NCI-H1092 treated with DMSO at 0.1 percent for 48 hours (cell line): ENCODE data around the gene COL7A1.

Experiments used
- DNase-seq: peaks from one replicate; lab custom pipeline; 2025; lab: John Stamatoyannopoulos, UW

COL7A1 gene

DNA sequence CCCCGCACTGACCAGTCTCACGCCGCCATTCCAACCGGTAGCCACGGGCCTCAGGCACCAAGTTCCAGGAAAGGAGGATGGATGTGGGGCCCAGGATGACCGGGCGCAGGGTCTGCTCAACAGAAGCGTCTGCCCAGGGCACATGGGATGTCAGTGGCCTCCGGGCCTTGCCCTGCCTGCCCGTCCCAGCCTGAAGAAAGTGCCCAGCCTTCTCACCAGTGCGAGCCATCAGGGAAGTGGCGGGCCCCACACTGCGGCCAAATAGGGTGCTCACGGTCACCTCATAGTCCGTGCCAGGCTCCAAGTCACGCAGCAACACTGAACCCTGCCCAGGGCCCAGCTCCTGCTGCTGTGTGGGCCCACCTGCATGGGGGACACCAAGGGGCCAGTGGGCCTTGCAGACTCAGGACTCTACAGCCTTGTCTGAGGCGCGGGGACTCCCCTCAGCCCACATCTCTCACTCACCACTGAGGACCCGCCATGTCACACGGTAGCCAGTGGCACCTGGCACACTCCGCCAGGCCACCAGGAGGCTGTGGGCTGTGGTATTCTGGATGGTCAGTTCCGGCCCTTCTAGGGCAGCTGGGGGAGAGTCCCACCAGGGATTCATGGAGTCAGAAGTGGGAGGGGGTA lies 3.1 kb downstream of the COL7A1 start:
- no peak for DNase-seq

DNA sequence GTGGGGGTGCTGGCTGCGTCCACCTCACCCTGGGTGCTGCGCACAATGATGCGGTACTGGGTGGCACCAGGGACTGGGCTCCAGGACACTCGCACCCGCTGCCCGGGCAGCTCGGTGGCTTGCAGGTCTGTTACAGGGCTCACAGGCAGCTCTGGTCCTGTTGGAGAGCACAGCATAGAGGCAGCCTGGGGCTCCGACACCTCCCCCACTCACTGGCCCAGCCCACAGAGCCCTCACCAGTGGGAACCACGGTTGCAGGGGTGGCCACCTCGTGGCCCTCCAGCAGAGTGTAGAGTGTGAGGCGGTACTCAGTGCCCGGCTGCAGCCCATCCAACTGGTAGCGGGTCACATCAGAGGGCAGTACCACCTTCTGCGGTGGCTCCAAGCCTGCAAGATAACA lies 3.7 kb downstream of the COL7A1 start:
- DNase-seq: no peak

DNA sequence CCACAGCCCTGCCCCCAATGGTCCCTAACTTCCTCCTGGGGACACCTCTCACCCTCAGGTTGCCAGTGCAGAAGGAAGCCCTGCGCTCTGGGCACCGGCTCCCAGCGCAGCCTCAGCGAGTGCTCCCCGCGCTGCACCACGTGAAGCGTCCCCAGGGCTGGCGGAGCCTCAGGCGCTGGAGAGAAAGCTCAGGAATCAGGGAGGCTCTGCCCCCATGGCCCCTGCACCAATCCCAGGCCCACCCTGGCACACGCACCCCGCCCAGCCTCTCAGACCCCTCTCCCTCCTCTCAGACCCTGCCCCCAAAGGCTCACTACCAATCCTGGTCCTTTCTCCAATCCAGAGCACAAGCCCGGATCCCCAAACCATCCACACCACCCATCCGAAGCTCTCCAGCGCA lies 6.9 kb downstream of the COL7A1 start:
- no peak for DNase-seq

- no peak for DNase-seq
Measured at GRCh38 chr3:48587686-48588085, 7.4 kb downstream of the COL7A1 start.

DNA sequence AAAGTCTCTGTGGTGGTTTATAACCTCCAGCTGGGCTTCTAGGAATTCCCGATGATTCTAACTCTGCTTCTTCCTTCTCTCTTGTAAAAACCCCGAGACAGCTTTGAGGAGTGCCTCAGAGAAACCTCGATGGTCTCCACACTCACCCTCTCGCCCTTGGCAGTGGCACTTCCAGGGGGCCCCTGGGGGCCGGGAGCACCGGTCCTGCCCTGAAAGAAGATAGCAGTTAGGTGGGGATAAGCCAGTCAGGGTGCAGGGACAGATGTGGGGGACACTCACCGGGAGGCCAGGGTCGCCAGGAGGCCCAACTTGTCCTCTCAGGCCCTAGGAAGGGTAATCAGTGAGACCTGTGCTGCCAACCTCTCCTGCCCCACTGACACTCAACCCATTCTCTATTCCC lies 9.7 kb downstream of the COL7A1 start:
- no peak for DNase-seq

DNA sequence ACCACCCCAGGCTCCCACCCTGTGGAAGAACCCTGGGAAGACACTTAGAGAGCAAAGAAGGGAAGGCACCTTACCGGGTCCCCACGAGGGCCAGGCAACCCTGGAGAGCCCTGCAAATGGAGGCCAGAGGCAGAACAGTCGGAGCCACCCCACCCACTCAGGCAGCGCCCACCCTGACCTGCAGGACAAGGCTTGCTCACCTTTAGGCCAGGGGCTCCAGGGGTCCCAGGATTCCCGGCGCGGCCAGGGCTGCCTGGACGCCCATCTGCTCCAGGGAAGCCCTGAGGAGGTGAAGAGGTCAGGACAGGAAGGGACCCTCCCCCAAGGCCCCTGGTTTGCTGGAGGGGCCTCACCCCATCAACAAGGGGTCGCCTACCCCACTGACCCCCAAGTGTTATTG lies 10.3 kb downstream of the COL7A1 start:
- no peak for DNase-seq

- no peak for DNase-seq
Measured at GRCh38 chr3:48581621-48582481, 13.3 kb downstream of the COL7A1 start.

DNA sequence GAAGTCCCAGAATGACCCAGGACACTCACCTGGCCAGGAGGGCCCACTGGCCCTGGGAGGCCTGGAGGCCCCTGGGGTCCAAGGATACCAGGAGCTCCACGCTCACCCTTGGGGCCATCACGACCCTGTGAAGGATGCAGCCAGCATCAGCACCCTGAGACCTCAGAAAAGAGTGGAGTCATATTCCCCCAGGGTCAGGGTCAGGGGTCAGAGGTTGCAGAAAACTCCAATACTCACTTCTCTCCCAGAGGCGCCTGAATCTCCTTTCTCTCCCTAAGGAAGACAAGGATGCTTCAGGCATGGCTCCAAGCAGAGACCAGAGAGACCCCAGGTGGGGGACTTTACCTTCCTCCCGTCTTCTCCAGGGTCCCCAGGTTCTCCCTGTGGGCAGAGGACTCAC lies 18.5 kb downstream of the COL7A1 start:
- DNase-seq: no peak

DNA sequence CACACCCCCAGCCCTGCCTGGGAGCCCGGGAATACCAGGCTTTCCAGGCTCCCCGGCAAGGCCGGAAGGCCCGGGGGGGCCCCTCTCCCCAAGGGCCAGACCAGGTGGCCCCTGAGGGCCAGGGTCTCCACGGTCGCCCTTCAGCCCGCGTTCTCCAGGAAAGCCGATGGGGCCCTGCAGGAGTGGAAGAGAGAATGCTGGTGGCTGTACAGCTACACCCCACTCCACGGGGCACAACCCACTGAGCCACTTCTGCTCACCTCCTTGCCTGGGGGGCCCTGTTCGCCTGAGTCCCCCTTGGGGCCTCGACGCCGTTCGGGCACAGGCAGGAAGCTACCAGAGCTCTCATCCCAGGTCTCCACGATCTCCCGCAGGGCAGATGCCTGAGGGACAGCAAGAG lies 19.8 kb downstream of the COL7A1 start:
- DNase-seq: no peak

DNA sequence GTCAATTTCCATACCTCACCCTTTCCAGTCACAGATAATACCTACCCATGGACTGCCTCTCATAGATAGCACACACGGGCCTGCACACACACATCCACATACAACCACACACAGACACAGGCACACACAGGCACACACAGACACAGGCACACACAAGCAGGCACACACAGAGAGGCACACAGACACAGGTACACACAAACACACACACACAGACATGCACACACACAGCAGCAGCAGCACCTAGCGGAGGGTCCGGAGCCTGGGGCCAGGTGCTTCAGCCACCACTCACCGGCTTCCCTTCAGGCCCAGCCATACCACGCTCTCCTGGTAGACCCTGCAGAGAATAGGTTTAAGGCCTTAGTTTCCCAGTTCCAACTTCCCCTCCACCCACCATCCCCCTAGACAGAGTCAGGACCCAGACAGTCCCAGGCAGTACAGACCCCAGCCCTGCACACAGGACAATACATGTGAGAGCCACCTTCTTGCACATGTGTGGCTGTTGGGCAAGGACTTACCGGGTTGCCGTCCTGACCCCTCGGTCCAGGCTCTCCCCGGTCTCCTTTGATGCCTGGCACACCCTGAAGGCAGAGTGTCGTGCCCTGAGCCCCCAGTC lies 21.1 kb downstream of the COL7A1 start:
- no peak for DNase-seq

GRCh38 chr3:48572517-48572916 lies 22.6 kb downstream of the COL7A1 start:
- DNase-seq: no peak

- DNase-seq: no peak
Measured at GRCh38 chr3:48571938-48572337, 23.2 kb downstream of the COL7A1 start.

- no peak for DNase-seq
Measured at GRCh38 chr3:48569808-48570450, 25.2 kb downstream of the COL7A1 start.

GRCh38 chr3:48569400-48569799 lies 25.7 kb downstream of the COL7A1 start:
- no peak for DNase-seq

GRCh38 chr3:48568476-48568875 lies 26.7 kb downstream of the COL7A1 start:
- no peak for DNase-seq

DNA sequence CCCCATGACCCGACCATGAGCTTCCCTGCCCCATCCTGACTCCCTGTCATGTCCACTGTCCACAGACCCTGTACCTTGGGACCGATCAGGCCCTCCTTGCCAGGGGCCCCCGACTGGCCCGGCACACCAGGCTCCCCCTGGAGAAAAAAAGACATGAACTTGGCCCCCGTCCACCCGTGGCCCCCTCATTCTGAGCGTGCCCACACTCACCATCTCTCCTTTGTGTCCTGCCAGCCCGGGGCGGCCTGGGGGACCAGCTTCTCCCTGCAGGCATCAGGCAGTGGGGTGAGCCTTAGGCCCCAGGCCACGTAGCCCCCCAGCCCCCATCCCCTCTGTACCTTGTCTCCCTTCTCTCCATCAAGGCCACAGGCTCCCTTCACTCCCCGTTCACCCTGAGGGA lies 27.6 kb downstream of the COL7A1 start:
- no peak for DNase-seq

GRCh38 chr3:48567090-48567489 lies 28.0 kb downstream of the COL7A1 start:
- no peak for DNase-seq

- DNase-seq: no peak
Measured at GRCh38 chr3:48566401-48566760, 28.7 kb downstream of the COL7A1 start.

DNA sequence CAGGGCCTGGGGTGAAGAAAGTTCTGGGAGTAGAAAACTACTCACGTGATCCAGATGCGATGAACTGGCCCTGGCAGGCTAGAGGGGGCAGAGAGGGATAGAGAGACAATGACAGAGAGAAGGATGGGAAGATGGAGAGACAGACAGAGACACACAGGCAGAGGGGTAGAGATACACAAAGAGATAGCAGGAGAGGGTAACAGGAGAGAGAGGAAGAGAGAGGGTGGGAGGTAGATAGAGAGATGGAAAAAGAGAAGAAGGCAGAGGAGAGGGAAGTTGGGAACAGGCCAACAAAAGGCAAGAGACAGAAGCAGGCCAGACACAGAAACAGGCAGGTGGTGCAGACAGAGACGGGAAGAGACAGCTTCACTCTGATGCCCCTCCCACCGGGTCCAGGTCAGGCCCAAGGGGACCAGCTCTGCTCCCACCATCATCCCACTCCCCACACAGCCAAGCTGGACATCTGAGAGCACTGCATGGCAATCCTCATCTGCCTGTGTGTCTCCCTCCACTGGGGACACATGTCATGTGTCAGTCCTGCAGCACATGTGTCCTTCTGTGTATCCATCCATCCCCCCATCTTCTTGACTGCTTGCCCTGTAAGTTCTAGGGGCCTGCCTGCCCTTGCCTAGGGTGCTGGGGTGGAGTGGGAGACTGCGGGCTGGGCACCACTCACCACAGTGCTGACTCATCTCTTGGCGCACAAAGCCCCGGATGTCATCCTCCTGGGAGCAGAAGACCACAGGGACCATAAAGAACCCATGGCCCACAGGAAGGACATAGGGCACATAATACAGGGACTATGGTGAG lies 29.3 kb downstream of the COL7A1 start:
- DNase-seq: no peak

GRCh38 chr3:48565186-48565585 lies 29.9 kb downstream of the COL7A1 start:
- no peak for DNase-seq

GRCh38 chr3:48564667-48565066 lies 30.5 kb downstream of the COL7A1 start:
- no peak for DNase-seq

GRCh38 chr3:48564022-48564421 lies 31.1 kb downstream of the COL7A1 start:
- no peak for DNase-seq
